Activated CD4-positive, alpha-beta T cell treated with anti-CD3 and anti-CD28 coated beads, Interleukin-2, amount 50 U/mL, for 4 hours (primary cell): ENCODE measurements around the gene ZHX3.
"Not testable (repeated sequence)": the region's sequence is repeated elsewhere in the genome, so short reads cannot be mapped to it uniquely, and the experiment has no call there.

Experiments
- DNase-seq, 2 experiments: peaks; one replicate each; pipeline ENCODE4 v3.0.0-alpha.2; 2020

The ZHX3 gene

GRCh38 chr20:41330343-41330720 lies 12.8 kb upstream of the ZHX3 start:
- DNase-seq, result no peak

GRCh38 chr20:41329435-41330342 lies 12.2 kb upstream of the ZHX3 start:
- peak; percentile 56 to 57 for DNase-seq

GRCh38 chr20:41327178-41327577 lies 9.6 kb upstream of the ZHX3 start:
- no peak for DNase-seq

- DNase-seq, result no peak
Measured at GRCh38 chr20:41320976-41321375, 3.4 kb upstream of the ZHX3 start.

GRCh38 chr20:41320441-41320840 lies 2.9 kb upstream of the ZHX3 start:
- no peak for DNase-seq

- no peak for DNase-seq
Measured at GRCh38 chr20:41318271-41318649, 729 bp upstream of the ZHX3 start.

- peak; percentile 69 to 72 for DNase-seq
Measured at GRCh38 chr20:41316602-41317545, 657 bp downstream of the ZHX3 start.

- DNase-seq, result no peak
Measured at GRCh38 chr20:41316051-41316450, 1.5 kb downstream of the ZHX3 start.

- no peak for DNase-seq
Measured at GRCh38 chr20:41314386-41314785, 3.1 kb downstream of the ZHX3 start.

GRCh38 chr20:41312009-41312408 lies 5.5 kb downstream of the ZHX3 start:
- not testable (repeated sequence) for DNase-seq

GRCh38 chr20:41309817-41310216 lies 7.7 kb downstream of the ZHX3 start:
- DNase-seq, result no peak

GRCh38 chr20:41308726-41309413 lies 8.7 kb downstream of the ZHX3 start:
- DNase-seq, result no peak

- no peak for DNase-seq
Measured at GRCh38 chr20:41308290-41308711, 9.2 kb downstream of the ZHX3 start.

GRCh38 chr20:41307021-41307420 lies 10.5 kb downstream of the ZHX3 start:
- DNase-seq, result no peak

- DNase-seq, result no peak
Measured at GRCh38 chr20:41306061-41306727, 11.3 kb downstream of the ZHX3 start.

- no peak for DNase-seq
Measured at GRCh38 chr20:41304424-41305079, 13.0 kb downstream of the ZHX3 start.

- no peak for DNase-seq
Measured at GRCh38 chr20:41304002-41304401, 13.5 kb downstream of the ZHX3 start.

GRCh38 chr20:41300886-41301285 lies 16.6 kb downstream of the ZHX3 start:
- DNase-seq, result no peak

GRCh38 chr20:41300383-41300782 lies 17.1 kb downstream of the ZHX3 start:
- no peak for DNase-seq

GRCh38 chr20:41299899-41300298 lies 17.6 kb downstream of the ZHX3 start:
- DNase-seq, result no peak

- no peak for DNase-seq
Measured at GRCh38 chr20:41293269-41294037, 24.1 kb downstream of the ZHX3 start.
